Heart right ventricle (tissue), 16 donors: ENCODE results near the gene MESD. TPM values are rescaled to one million over a fixed set of nuclear protein-coding genes. Genes with fewer than 3 reads are reported as not detected.

Experiments
- ATAC-seq, 8 donors: fragments of 200-7000 bp; cut with Tn5 transposase; one replicate each; pipeline ENCODE4 v1.9.1; 2020; ENCODE audit warnings: mild to moderate bottlenecking in 8 of 8, moderate library complexity in 8 of 8, moderate number of reproducible peaks in 1 of 8
- DNase-seq, 2 donors: peaks; one replicate each; pipeline ENCODE4 v3.0.0-alpha.2; 2020
- H3K27ac ChIP-seq, 10 donors: fragments of 200-600 bp; sonication (generic) in 2 of 10; one replicate each; pipeline versions ENCODE4 v1.5.0 to v1.8.0; 2020 to 2022; ENCODE audit warnings: mild to moderate bottlenecking in 3 of 10
- H3K27me3 ChIP-seq, 7 donors: fragments of 200-600 bp; one replicate each; pipeline ENCODE4 v1.8.0; 2021 to 2022; ENCODE audit warnings: mild to moderate bottlenecking in 2 of 7
- H3K36me3 ChIP-seq, 9 donors: fragments of 200-600 bp; sonication (generic) in 1 of 9; one replicate each; pipeline versions ENCODE4 v1.5.0 to v1.8.0; 2020 to 2022; ENCODE audit warnings: mild to moderate bottlenecking in 2 of 9
- H3K4me1 ChIP-seq, 9 donors: fragments of 200-600 bp; sonication (generic) in 1 of 9; one replicate each; pipeline versions ENCODE4 v1.5.0 to v1.8.0; 2020 to 2022; ENCODE audit warnings: mild to moderate bottlenecking in 4 of 9
- H3K4me3 ChIP-seq, 10 donors: fragments of 200-600 bp; sonication (generic) in 2 of 10; one replicate each; pipeline versions ENCODE4 v1.5.0 to v1.8.0; 2020 to 2022; ENCODE audit warnings: mild to moderate bottlenecking in 7 of 10, moderate library complexity in 2 of 10
- H3K9me3 ChIP-seq, 11 donors: fragments of 200-600 bp in 10 of 11; sonication (generic) in 2 of 11; one replicate each; pipeline versions ENCODE4 v1.5.0 to v1.8.0; 2013 to 2022; ENCODE audit warnings: mild to moderate bottlenecking in 2 of 11, control low read depth in 1 of 11, moderate library complexity in 1 of 11
- CTCF ChIP-seq, 9 donors: fragments of 200-600 bp; sonication (generic) in 2 of 9; IDR thresholded peaks; one replicate each; pipeline versions ENCODE4 v1.5.0 to v1.8.0; 2021 to 2022; ENCODE audit warnings: antibody characterized with exemption in 9 of 9, mild to moderate bottlenecking in 5 of 9, moderate library complexity in 1 of 9
- WGBS, 2 donors: extraction: QIAGEN DNeasy Blood & Tissue Kit; methylation state at CpG; one replicate each; pipeline ENCODE4 v1.1.7; 2013; ENCODE audit warnings: inconsistent platforms in 1 of 2; 5-methylcytosine and 5-hydroxymethylcytosine counted together
- intact Hi-C, 10 donors: fragments of 100-400 bp; cut with DNase I; formaldehyde crosslinking; loops; one replicate each; pipeline versions ENCODE4 v1.11.1 to v1.14.2; 2022
- polyA plus RNA-seq, 2 donors: library from polyadenylated mRNA; stranded (reverse); fragments of 200-250 nt; gene quantifications; one replicate each; pipeline ENCODE4 v1.2.3, GENCODE V29; 2013
- total RNA-seq, 10 donors: library from RNA; stranded (reverse); fragmentation: NEBNext Ultra II Directional in 3 of 10; extraction: Animal tissue kit (Norgen Biotek cat#: 25700) in 3 of 10; gene quantifications; one replicate each; pipeline versions ENCODE4 v1.2.1 to v1.2.4, GENCODE V29; 2021 to 2023
- donor health status: Arrhythmogenic right ventricular cardiomyopathy.
- donor health status: ischemic (EF 13 %, LVEDD 7.1; RV severe dilation, severe dysfunction).
- donor health status: healthy with polysubstance abuse.
- donor health status: DM: no; HTN: yes; CAD: no.
- donor health status: DM: no; HTN: no; CAD: no.
- donor health status: ischemic (EF 25% LVEDD 6.9; RV normal size, moderate dysfunction).
- donor health status: ischemic (EF 25% LVEDD 5.7; RV mildly dilated, moderate dysfunction).
- donor health status: healthy.
- donor health status: DM: yes; HTN: yes; CAD: no.
- donor health status: Ischemic cardiomyopathy.
- donor health status: ischemic (EF 35%, LVEDD 5.7; RV mildly dilated, moderate dysfunction).
- donor health status: nonischemic (EF 11% LVEDD 7.7; RV severe dilation, severe dysfunction).
- donor health status: DM: yes; HTN: yes; CAD: no.
- donor health status: PGD.
- donor health status: ischemic (EF 29% LVEDD 5.4; RV normal size, mild dysfunction).
- donor health status: nonischemic (EF 23%, LVEDD 6.1; RV moderate dilation, normal function).

Gene MESD
- total and polyA plus RNA-seq, 12 donors = 11.1 to 17.6 (median 14.7) TPM

- WGBS, 2 donors = 77 to 80% methylated on average over 16 of the region's 16 CpGs
- DNase-seq (peak in 1 of 2 donors; percentile 51), ATAC-seq (peak; percentile 62 to 91 (median 84))
- H3K9me3 ChIP-seq = no peaks in the 10 kb centered on the region
- peaks cover 0 to 69% (median 27%) of the 10 kb centered on the region in 9 donors for H3K36me3 ChIP-seq
- TF ChIP-seq CTCF (IDR thresholded peaks at IDR 0.05) = peak in 2 of 9 donors; percentile 9 to 16
- H3K4me1 ChIP-seq = peaks cover 0 to 12% (median 0%) of the 10 kb centered on the region in 9 donors
- no peak overlapping the region for H3K4me3 ChIP-seq
- H3K27me3 ChIP-seq = no peaks in the 10 kb centered on the region
- H3K27ac ChIP-seq = no peak overlapping the region
- intact Hi-C loops = loop anchor here in 2 of 10 donors (10.0 kb wide), 2 partner anchors 338 to 368 kb away; no protein-coding TSS in a partner anchor
These were observed 46.7 kb downstream of the MESD start for GRCh38 chr15:80942746-80943565.

- ATAC-seq (no peak), DNase-seq (no peak)
- intact Hi-C loops = loop anchor here in 2 of 10 donors (10.0 kb wide), 2 partner anchors 337 to 367 kb away; no protein-coding TSS in a partner anchor
- peaks cover 0 to 12% (median 0%) of the 10 kb centered on the region in 9 donors for H3K4me1 ChIP-seq
- no peaks in the 10 kb centered on the region for H3K27me3 ChIP-seq
- no peak overlapping the region for H3K27ac ChIP-seq
- TF ChIP-seq CTCF (IDR thresholded peaks at IDR 0.05) = no peak
- H3K9me3 ChIP-seq = no peaks in the 10 kb centered on the region
- H3K36me3 ChIP-seq = peaks cover 0 to 62% (median 20%) of the 10 kb centered on the region in 9 donors
- WGBS, 2 donors = 83 to 84% methylated on average over 7 of the region's 7 CpGs
- H3K4me3 ChIP-seq = no peak overlapping the region
These were observed 47.4 kb downstream of the MESD start for GRCh38 chr15:80942266-80942665.

- Histone ChIP-seq H3K36me3 (peaks cover 0 to 48% (median 10%) of the 10 kb centered on the region in 9 donors), H3K9me3 (no peaks in the 10 kb centered on the region), H3K27me3 (no peaks in the 10 kb centered on the region), H3K4me3 (no peak overlapping the region), H3K4me1 (peaks cover 0 to 12% (median 0%) of the 10 kb centered on the region in 9 donors), H3K27ac (no peak overlapping the region)
- intact Hi-C loops = loop anchor here in 2 of 10 donors (10.0 kb wide), 2 partner anchors 336 to 366 kb away; no protein-coding TSS in a partner anchor
- no peak for DNase-seq
- ATAC-seq = no peak
- 94% methylated on average over 6 of the region's 6 CpGs for WGBS, 2 donors
- no peak for TF ChIP-seq CTCF (IDR thresholded peaks at IDR 0.05)
These were observed 48.8 kb downstream of the MESD start for GRCh38 chr15:80940851-80941250.

GRCh38 chr15:80940331-80940730 is 49.3 kb downstream of the MESD start:
- Histone ChIP-seq H3K27me3 (no peaks in the 10 kb centered on the region), H3K9me3 (no peaks in the 10 kb centered on the region), H3K4me3 (no peak overlapping the region), H3K27ac (no peak overlapping the region), H3K4me1 (peaks cover 0 to 12% (median 0%) of the 10 kb centered on the region in 9 donors), H3K36me3 (peaks cover 0 to 48% (median 10%) of the 10 kb centered on the region in 9 donors)
- TF ChIP-seq CTCF (IDR thresholded peaks at IDR 0.05) = no peak
- no peak for ATAC-seq
- 93 to 96% methylated on average over 4 of the region's 4 CpGs for WGBS, 2 donors
- intact Hi-C loops = loop anchor here in 2 of 10 donors (10.0 kb wide), 2 partner anchors 336 to 366 kb away; no protein-coding TSS in a partner anchor
- DNase-seq = no peak
